ENCODE measurements around the gene ACOXL. TPM values are rescaled to one million over a fixed set of nuclear protein-coding genes. Genes with fewer than 3 reads are reported as not detected.

ACOXL gene
- total RNA-seq, 1 experiment from 2014 or later: not detected

GRCh38 chr2:110755491-110756078, 23.2 kb downstream of the ACOXL start:
- no peak for DNase-seq (ENCODE audit: low read depth)

- no peak for DNase-seq (ENCODE audit: low read depth)
Measured at GRCh38 chr2:110759411-110759810, 27.0 kb downstream of the ACOXL start.

GRCh38 chr2:110764931-110765330, 32.6 kb downstream of the ACOXL start:
- DNase-seq (ENCODE audit: low read depth): no peak

GRCh38 chr2:110766291-110766690, 33.9 kb downstream of the ACOXL start:
- DNase-seq (ENCODE audit: low read depth): no peak

- no peak for DNase-seq (ENCODE audit: low read depth)
Measured at GRCh38 chr2:110768591-110768990, 36.2 kb downstream of the ACOXL start.

GRCh38 chr2:110770404-110770958, 38.1 kb downstream of the ACOXL start:
- peak; percentile 32 for DNase-seq (ENCODE audit: low read depth)

GRCh38 chr2:110770959-110771431, 38.6 kb downstream of the ACOXL start:
- DNase-seq (ENCODE audit: low read depth): peak; percentile 79

- no peak for DNase-seq (ENCODE audit: low read depth)
Measured at GRCh38 chr2:110771547-110772382, 39.4 kb downstream of the ACOXL start.

GRCh38 chr2:110772383-110772755, 40.0 kb downstream of the ACOXL start:
- DNase-seq (ENCODE audit: low read depth): no peak

GRCh38 chr2:110773401-110773921, 41.1 kb downstream of the ACOXL start:
- no peak for DNase-seq (ENCODE audit: low read depth)

- DNase-seq (ENCODE audit: low read depth): no peak
Measured at GRCh38 chr2:110774701-110775100, 42.3 kb downstream of the ACOXL start.

GRCh38 chr2:110777531-110778311, 45.3 kb downstream of the ACOXL start:
- DNase-seq (ENCODE audit: low read depth): no peak

GRCh38 chr2:110780461-110780860, 48.1 kb downstream of the ACOXL start:
- no peak for DNase-seq (ENCODE audit: low read depth)

GRCh38 chr2:110783196-110783873, 51.0 kb downstream of the ACOXL start:
- DNase-seq (ENCODE audit: low read depth): no peak

- DNase-seq (ENCODE audit: low read depth): no peak
Measured at GRCh38 chr2:110784047-110784631, 51.8 kb downstream of the ACOXL start.

GRCh38 chr2:110785439-110785838, 53.1 kb downstream of the ACOXL start:
- no peak for DNase-seq (ENCODE audit: low read depth)

- no peak for DNase-seq (ENCODE audit: low read depth)
Measured at GRCh38 chr2:110788976-110789375, 56.6 kb downstream of the ACOXL start.

- no peak for DNase-seq (ENCODE audit: low read depth)
Measured at GRCh38 chr2:110789706-110790105, 57.3 kb downstream of the ACOXL start.

GRCh38 chr2:110790907-110791306, 58.5 kb downstream of the ACOXL start:
- DNase-seq (ENCODE audit: low read depth): no peak

GRCh38 chr2:110791435-110791834, 59.1 kb downstream of the ACOXL start:
- peak; percentile 24 for DNase-seq (ENCODE audit: low read depth)

GRCh38 chr2:110793034-110793433, 60.7 kb downstream of the ACOXL start:
- no peak for DNase-seq (ENCODE audit: low read depth)

All from Daoy (cell line).